ENCODE results near the gene SCUBE1. TPM values are rescaled to one million over a fixed set of nuclear protein-coding genes. Genes with fewer than 3 reads are reported as not detected.
A peak's percentile ranks its signal among the peaks of the same experiment; 100 is the strongest.

SCUBE1 gene
- total and polyA plus RNA-seq, 2 experiments from 2014 or later: 2.1 to 2.2 TPM

GRCh38 chr22:43351966-43352345, 8.8 kb upstream of the SCUBE1 start:
- H3K4me2 ChIP-seq: no peak overlapping the region
- H3K36me3 ChIP-seq (replicated peaks; ENCODE audit: insufficient read depth, low read depth): no peaks in the 10 kb centered on the region
- no peak overlapping the region for H2AFZ ChIP-seq
- H3K4me3 ChIP-seq: no peak overlapping the region
- no peaks in the 10 kb centered on the region for H3K9me2 ChIP-seq (replicated peaks; ENCODE audit: insufficient read depth)
- H3K27ac ChIP-seq: no peak overlapping the region
- no peaks in the 10 kb centered on the region for H3K4me1 ChIP-seq (ENCODE audit: insufficient read depth)
- TF ChIP-seq CTCF (IDR thresholded peaks at IDR 0.05; ENCODE audit: poor library complexity) (no peak), EZH2phosphoT487 (IDR thresholded peaks at IDR 0.05; ENCODE audit: low read depth, severe bottlenecking, unreplicated experiment) (no peak), EZH2 (IDR thresholded peaks at IDR 0.05; ENCODE audit: borderline replicate concordance) (no peak)
- no peaks in the 10 kb centered on the region for H3K79me2 ChIP-seq
- H3K27me3 ChIP-seq: no peaks in the 10 kb centered on the region
- no peak for DNase-seq (ENCODE audit: low spot score)
- H4K20me1 ChIP-seq (ENCODE audit: insufficient read depth, poor library complexity, severe bottlenecking): no peaks in the 10 kb centered on the region
- 64% methylated on average over 5 of the region's 5 CpGs for WGBS (ENCODE audit: low lambda C conversion rate, missing lambda C conversion rate)
- H3K9me3 ChIP-seq (ENCODE audit: low read depth): no peaks in the 10 kb centered on the region

DNA sequence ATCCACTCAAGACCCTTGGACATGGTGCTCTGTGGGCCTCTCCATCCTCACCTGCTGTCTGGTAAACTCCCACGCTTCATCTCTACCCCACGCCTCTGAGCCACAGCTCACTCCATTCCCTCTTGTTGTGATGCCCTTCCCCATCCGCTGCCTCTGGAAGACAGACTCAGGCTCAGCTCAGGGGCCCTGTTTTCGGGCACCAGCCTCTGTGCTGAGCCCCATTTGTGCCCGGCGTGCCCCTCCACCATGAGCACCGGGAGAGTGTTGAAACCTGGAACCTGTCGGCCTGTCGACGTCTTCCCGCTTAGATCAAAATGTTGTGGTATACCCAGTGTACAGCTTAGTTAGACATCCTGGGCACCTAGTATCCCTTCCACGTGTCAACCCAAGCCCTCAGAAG, 6.5 kb upstream of the SCUBE1 start:
- DNase-seq (ENCODE audit: low spot score): no peak
- 94% methylated on average over 12 of the region's 12 CpGs for WGBS (ENCODE audit: low lambda C conversion rate, missing lambda C conversion rate)

GRCh38 chr22:43346521-43346929, 3.4 kb upstream of the SCUBE1 start:
- H3K36me3 ChIP-seq (replicated peaks; ENCODE audit: insufficient read depth, low read depth): no peaks in the 10 kb centered on the region
- H3K27me3 ChIP-seq: peaks cover 33% of the 10 kb centered on the region
- H3K4me1 ChIP-seq (ENCODE audit: insufficient read depth): peaks cover 6% of the 10 kb centered on the region
- H3K4me3 ChIP-seq: no peak overlapping the region
- TF ChIP-seq EZH2phosphoT487 (IDR thresholded peaks at IDR 0.05; ENCODE audit: low read depth, severe bottlenecking, unreplicated experiment): no peak
- TF ChIP-seq CTCF (IDR thresholded peaks at IDR 0.05; ENCODE audit: poor library complexity): peak; percentile 59
- H3K4me2 ChIP-seq: no peak overlapping the region
- no peaks in the 10 kb centered on the region for H4K20me1 ChIP-seq (ENCODE audit: insufficient read depth, poor library complexity, severe bottlenecking)
- H2AFZ ChIP-seq: no peak overlapping the region
- no peak overlapping the region for H3K27ac ChIP-seq
- no peaks in the 10 kb centered on the region for H3K9me3 ChIP-seq (ENCODE audit: low read depth)
- no peaks in the 10 kb centered on the region for H3K79me2 ChIP-seq
- DNase-seq (ENCODE audit: low spot score): peak; percentile 76
- no peaks in the 10 kb centered on the region for H3K9me2 ChIP-seq (replicated peaks; ENCODE audit: insufficient read depth)
- 30% methylated on average over 8 of the region's 8 CpGs for WGBS (ENCODE audit: low lambda C conversion rate, missing lambda C conversion rate)

More for the DNA sequence above, 6.5 kb upstream of the SCUBE1 start:
- Histone ChIP-seq H2AFZ (no peak overlapping the region), H3K9me2 (replicated peaks; ENCODE audit: insufficient read depth) (no peaks in the 10 kb centered on the region), H4K20me1 (ENCODE audit: insufficient read depth, poor library complexity, severe bottlenecking) (no peaks in the 10 kb centered on the region), H3K36me3 (replicated peaks; ENCODE audit: insufficient read depth, low read depth) (no peaks in the 10 kb centered on the region), H3K9me3 (ENCODE audit: low read depth) (no peaks in the 10 kb centered on the region), H3K27me3 (peaks cover 13% of the 10 kb centered on the region), H3K27ac (no peak overlapping the region), H3K4me2 (no peak overlapping the region), H3K4me1 (ENCODE audit: insufficient read depth) (no peaks in the 10 kb centered on the region), H3K79me2 (no peaks in the 10 kb centered on the region), H3K4me3 (no peak overlapping the region)
- TF ChIP-seq EZH2phosphoT487 (IDR thresholded peaks at IDR 0.05; ENCODE audit: low read depth, severe bottlenecking, unreplicated experiment): no peak
- no peak for TF ChIP-seq CTCF (IDR thresholded peaks at IDR 0.05; ENCODE audit: poor library complexity)

- Histone ChIP-seq H3K9me3 (ENCODE audit: low read depth) (no peaks in the 10 kb centered on the region), H3K27me3 (peaks cover 39% of the 10 kb centered on the region), H3K4me1 (ENCODE audit: insufficient read depth) (peaks cover 6% of the 10 kb centered on the region), H3K9me2 (replicated peaks; ENCODE audit: insufficient read depth) (no peaks in the 10 kb centered on the region), H3K79me2 (no peaks in the 10 kb centered on the region), H3K4me3 (no peak overlapping the region), H3K36me3 (replicated peaks; ENCODE audit: insufficient read depth, low read depth) (no peaks in the 10 kb centered on the region), H2AFZ (no peak overlapping the region), H3K4me2 (no peak overlapping the region), H4K20me1 (ENCODE audit: insufficient read depth, poor library complexity, severe bottlenecking) (no peaks in the 10 kb centered on the region), H3K27ac (no peak overlapping the region)
- no peak for TF ChIP-seq CTCF (IDR thresholded peaks at IDR 0.05; ENCODE audit: poor library complexity)
- TF ChIP-seq EZH2phosphoT487 (IDR thresholded peaks at IDR 0.05; ENCODE audit: low read depth, severe bottlenecking, unreplicated experiment): no peak
- TF ChIP-seq EZH2 (IDR thresholded peaks at IDR 0.05; ENCODE audit: borderline replicate concordance): no peak
- no peak for DNase-seq (ENCODE audit: low spot score)
- WGBS (ENCODE audit: low lambda C conversion rate, missing lambda C conversion rate): 76% methylated on average over 7 of the region's 7 CpGs
Measured at GRCh38 chr22:43345761-43346301, 2.7 kb upstream of the SCUBE1 start.
